Loucy (cell line): ENCODE results near the gene TUBB2A.

Experiments used
- H2AFZ ChIP-seq: fragments of 200-600 bp; sonication (generic); 2 replicates; pipeline ENCODE4 v1.6.0; 2016; ENCODE audit warnings: antibody characterized with exemption, mild to moderate bottlenecking, low read length, moderate library complexity
- H3F3A ChIP-seq: fragments of 200-600 bp; 2 replicates; pipeline ENCODE4 v1.6.0; 2016; ENCODE audit warnings: antibody characterized with exemption, low read depth, mild to moderate bottlenecking
- H3K27me3 ChIP-seq: fragments of 200-600 bp; sonication (generic); 2 replicates; pipeline ENCODE4 v1.6.1; 2014; ENCODE audit warnings: low read length, mild to moderate bottlenecking; ENCODE audit not compliant: insufficient read depth, poor library complexity, severe bottlenecking
- H3K36me3 ChIP-seq: fragments of 200-600 bp; sonication (generic); 2 replicates; pipeline ENCODE4 v1.6.1; 2016; ENCODE audit warnings: low read length; ENCODE audit not compliant: insufficient read depth
- H3K4me1 ChIP-seq: fragments of 200-600 bp; sonication (generic); 2 replicates; pipeline ENCODE4 v1.5.1; 2014; ENCODE audit warnings: low read length, mild to moderate bottlenecking; ENCODE audit not compliant: insufficient read depth, poor library complexity, severe bottlenecking
- H3K4me2 ChIP-seq: fragments of 200-600 bp; sonication (generic); 2 replicates; pipeline ENCODE4 v1.6.0; 2014; ENCODE audit warnings: antibody characterized with exemption, low read length, low read depth, mild to moderate bottlenecking; ENCODE audit not compliant: poor library complexity, severe bottlenecking
- H3K4me3 ChIP-seq: fragments of 200-600 bp; sonication (generic); 2 replicates; pipeline ENCODE4 v1.5.1; 2014; ENCODE audit warnings: low read length, mild to moderate bottlenecking, mixed read lengths; ENCODE audit not compliant: poor library complexity, severe bottlenecking
- H3K79me2 ChIP-seq: fragments of 200-600 bp; sonication (generic); 2 replicates; pipeline ENCODE4 v1.6.1; 2014; ENCODE audit warnings: low read length; ENCODE audit not compliant: insufficient read depth
- H3K9ac ChIP-seq: fragments of 200-600 bp; sonication (generic); 2 replicates; pipeline ENCODE4 v1.6.0; 2014; ENCODE audit warnings: mild to moderate bottlenecking, low read depth, low read length, moderate library complexity; ENCODE audit not compliant: poor library complexity, severe bottlenecking
- H3K9me2 ChIP-seq: fragments of 200-600 bp; sonication (generic); replicated peaks from 2 replicates; pipeline ENCODE4 v1.6.1; 2016; ENCODE audit warnings: low read depth, low read length, mixed read lengths
- H3K9me3 ChIP-seq: fragments of 200-600 bp; sonication (generic); 2 replicates; pipeline ENCODE4 v1.6.1; 2014; ENCODE audit warnings: mild to moderate bottlenecking, antibody characterized with exemption, low read length, low read depth; ENCODE audit not compliant: insufficient read depth
- H4K20me1 ChIP-seq: fragments of 200-600 bp; sonication (generic); 2 replicates; pipeline ENCODE4 v1.6.0; 2014; ENCODE audit warnings: antibody characterized with exemption, low read length, mild to moderate bottlenecking; ENCODE audit not compliant: insufficient read depth, poor library complexity, severe bottlenecking
- CTCF ChIP-seq: fragments of 200-600 bp; sonication (generic); conservative IDR thresholded peaks from 2 replicates; pipeline ENCODE4 v1.5.1; 2014; ENCODE audit warnings: mild to moderate bottlenecking, antibody characterized with exemption, low read length
- EZH2phosphoT487 ChIP-seq: fragments of 200-600 bp; IDR thresholded peaks from 2 replicates; pipeline ENCODE4 v1.6.1; 2018; ENCODE audit warnings: antibody characterized with exemption, mild to moderate bottlenecking, moderate library complexity, borderline replicate concordance

The TUBB2A gene

GRCh38 chr6:3157131-3157933, at the start of gene TUBB2A:
Gene TUBB2A (minus strand): TSS chr6:3157544. CDS start chr6:3157463, 81 bp downstream.
- peak within 1 kb of the TSS; percentile 19 for H2AFZ ChIP-seq
- H3K27me3 ChIP-seq, result no peaks in the 10 kb centered on the region
- H3K9ac ChIP-seq, result peak within 1 kb of the TSS; percentile 60
- H3K79me2 ChIP-seq, result peaks cover 3% of the 10 kb centered on the region
- no peaks in the 10 kb centered on the region for H3K9me3 ChIP-seq
- H3F3A ChIP-seq, result peaks cover 12% of the 10 kb centered on the region
- no peaks in the 10 kb centered on the region for H4K20me1 ChIP-seq
- H3K9me2 ChIP-seq, result no peaks in the 10 kb centered on the region
- no peaks in the 10 kb centered on the region; the same call in 1 of the 2 replicates for H3K36me3 ChIP-seq
- H3K4me1 ChIP-seq, result peaks cover 31% of the 10 kb centered on the region
- H3K4me2 ChIP-seq, result peak within 1 kb of the TSS; percentile 76
- peak within 1 kb of the TSS; percentile 76 for H3K4me3 ChIP-seq
- peak; percentile 33 for TF ChIP-seq CTCF
- TF ChIP-seq EZH2phosphoT487, result no peak

GRCh38 chr6:3206339-3207015, 49.1 kb upstream of the TUBB2A start:
- Histone ChIP-seq H3K4me3 (no peak overlapping the region), H3K9ac (no peak overlapping the region), H3K4me2 (no peak overlapping the region), H2AFZ (no peak overlapping the region), H3K27me3 (no peaks in the 10 kb centered on the region), H3K4me1 (no peaks in the 10 kb centered on the region), H3K36me3 (no peaks in the 10 kb centered on the region), H4K20me1 (no peaks in the 10 kb centered on the region), H3F3A (no peaks in the 10 kb centered on the region), H3K9me3 (no peaks in the 10 kb centered on the region), H3K79me2 (no peaks in the 10 kb centered on the region), H3K9me2 (no peaks in the 10 kb centered on the region)
- TF ChIP-seq EZH2phosphoT487 (no peak), CTCF (peak; percentile 31; the same call in 1 of the 2 replicates)

- Histone ChIP-seq H3K4me2 (no peak overlapping the region), H3K4me3 (no peak overlapping the region), H3K9me2 (no peaks in the 10 kb centered on the region), H3F3A (no peaks in the 10 kb centered on the region), H3K4me1 (no peaks in the 10 kb centered on the region), H3K36me3 (no peaks in the 10 kb centered on the region), H3K9me3 (no peaks in the 10 kb centered on the region), H4K20me1 (no peaks in the 10 kb centered on the region), H3K9ac (no peak overlapping the region), H2AFZ (no peak overlapping the region), H3K27me3 (no peaks in the 10 kb centered on the region), H3K79me2 (no peaks in the 10 kb centered on the region)
- no peak for TF ChIP-seq CTCF
- no peak for TF ChIP-seq EZH2phosphoT487
Observed at GRCh38 chr6:3205913-3206312, 48.6 kb upstream of the TUBB2A start.
